Stimulated activated memory B cell treated with anti-CD40 and anti-IgM and Interleukin-4, amounts not matched to agents 10 μg/mL and 1 μg/mL and 100 μg/mL, for 72 hours (primary cell): ENCODE data around the gene LRRC37B.
"Not testable (repeated sequence)": the region's sequence is repeated elsewhere in the genome, so short reads cannot be mapped to it uniquely, and the experiment has no call there.

ENCODE experiments used
- ATAC-seq: fragments of 150-1000 bp; cut with Tn5 transposase; 2 replicates; pipeline ENCODE4 v1.10.0; 2021
- H3K27ac Mint-ChIP-seq: one replicate; pipeline ENCODE4 v1.8.0; 2022; ENCODE audit warnings: mild to moderate bottlenecking, mixed read lengths
- H3K27me3 Mint-ChIP-seq: one replicate; pipeline ENCODE4 v1.8.0; 2022; ENCODE audit warnings: mixed read lengths
- H3K36me3 Mint-ChIP-seq: one replicate; pipeline ENCODE4 v1.8.0; 2022; ENCODE audit warnings: mixed read lengths
- H3K4me1 Mint-ChIP-seq: one replicate; pipeline ENCODE4 v1.8.0; 2022; ENCODE audit warnings: mixed read lengths
- H3K4me3 Mint-ChIP-seq: one replicate; pipeline ENCODE4 v1.8.0; 2022; ENCODE audit warnings: mild to moderate bottlenecking, moderate library complexity, mixed read lengths
- H3K9me3 Mint-ChIP-seq: one replicate; pipeline ENCODE4 v1.8.0; 2022; ENCODE audit warnings: mixed read lengths

The LRRC37B gene

GRCh38 chr17:32021615-32021955, 14.4 kb downstream of the LRRC37B start:
- Mint-ChIP-seq H3K9me3 (no peaks in the 10 kb centered on the region), H3K36me3 (peaks cover 25% of the 10 kb centered on the region), H3K27ac (no peak overlapping the region), H3K4me1 (no peaks in the 10 kb centered on the region), H3K27me3 (no peaks in the 10 kb centered on the region), H3K4me3 (no peak overlapping the region)
- no peak for ATAC-seq

- H3K27me3 Mint-ChIP-seq, result not testable (repeated sequence)
Observed at GRCh38 chr17:32022554-32022953, 15.4 kb downstream of the LRRC37B start.

GRCh38 chr17:32027271-32027670, 20.1 kb downstream of the LRRC37B start:
- H3K27me3 Mint-ChIP-seq, H3K4me3 Mint-ChIP-seq, H3K9me3 Mint-ChIP-seq, H3K4me1 Mint-ChIP-seq, ATAC-seq, H3K27ac Mint-ChIP-seq: not testable (repeated sequence)
- H3K36me3 Mint-ChIP-seq, result peaks cover 15% of the 10 kb centered on the region

More at GRCh38 chr17:32022554-32022953, 15.4 kb downstream of the LRRC37B start:
- H3K27ac Mint-ChIP-seq, H3K4me1 Mint-ChIP-seq, ATAC-seq, H3K9me3 Mint-ChIP-seq, H3K4me3 Mint-ChIP-seq: not testable (repeated sequence)
- H3K36me3 Mint-ChIP-seq, result peaks cover 25% of the 10 kb centered on the region

GRCh38 chr17:32033223-32033622, 26.0 kb downstream of the LRRC37B start:
- no peaks in the 10 kb centered on the region for H3K27me3 Mint-ChIP-seq
- H3K36me3 Mint-ChIP-seq, result peaks cover 29% of the 10 kb centered on the region
- no peak for ATAC-seq
- H3K4me3 Mint-ChIP-seq, result no peak overlapping the region
- H3K4me1 Mint-ChIP-seq, result no peaks in the 10 kb centered on the region
- no peaks in the 10 kb centered on the region for H3K9me3 Mint-ChIP-seq
- H3K27ac Mint-ChIP-seq, result no peak overlapping the region

GRCh38 chr17:32033812-32034211, 26.6 kb downstream of the LRRC37B start:
- not testable (repeated sequence) for H3K4me1 Mint-ChIP-seq, ATAC-seq, H3K27me3 Mint-ChIP-seq, H3K4me3 Mint-ChIP-seq, H3K27ac Mint-ChIP-seq, H3K9me3 Mint-ChIP-seq
- H3K36me3 Mint-ChIP-seq, result peaks cover 29% of the 10 kb centered on the region

- not testable (repeated sequence) for H3K4me1 Mint-ChIP-seq, H3K4me3 Mint-ChIP-seq
- peaks cover 45% of the 10 kb centered on the region for H3K36me3 Mint-ChIP-seq
Observed at GRCh38 chr17:32040246-32040645, 33.1 kb downstream of the LRRC37B start.

DNA sequence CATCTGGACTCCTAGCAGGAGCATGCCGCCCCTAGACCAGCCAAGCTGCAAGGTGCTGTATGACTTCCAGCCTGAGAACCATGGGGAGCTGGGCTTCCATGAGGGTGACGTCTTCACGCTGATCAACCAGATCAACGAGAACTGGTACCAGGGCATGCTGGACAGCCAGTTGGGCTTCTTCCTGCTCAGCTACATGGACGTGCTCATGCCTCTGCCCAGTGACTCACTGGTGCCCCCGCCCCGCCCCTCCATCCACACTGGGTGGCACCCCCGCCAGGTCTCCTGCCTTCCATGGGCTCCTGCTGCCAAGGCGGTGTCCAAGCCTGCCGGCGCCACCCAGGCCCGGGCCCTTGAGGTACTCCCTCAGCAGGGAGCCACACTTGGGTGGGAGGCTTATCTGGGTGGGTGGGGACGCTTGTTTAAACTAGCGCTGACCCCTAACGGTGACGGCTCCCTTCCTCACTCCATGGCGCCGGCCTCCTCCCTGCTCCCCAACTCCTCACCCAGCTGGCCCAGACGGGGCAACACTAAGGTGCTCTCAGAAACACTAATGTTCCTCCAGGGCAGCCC, 34.2 kb downstream of the LRRC37B start:
- H3K27ac Mint-ChIP-seq, H3K9me3 Mint-ChIP-seq, ATAC-seq, H3K4me3 Mint-ChIP-seq, H3K27me3 Mint-ChIP-seq, H3K4me1 Mint-ChIP-seq: not testable (repeated sequence)
- peaks cover 33% of the 10 kb centered on the region for H3K36me3 Mint-ChIP-seq

More at GRCh38 chr17:32040246-32040645, 33.1 kb downstream of the LRRC37B start:
- H3K27ac Mint-ChIP-seq, H3K27me3 Mint-ChIP-seq, H3K9me3 Mint-ChIP-seq, ATAC-seq: not testable (repeated sequence)

DNA sequence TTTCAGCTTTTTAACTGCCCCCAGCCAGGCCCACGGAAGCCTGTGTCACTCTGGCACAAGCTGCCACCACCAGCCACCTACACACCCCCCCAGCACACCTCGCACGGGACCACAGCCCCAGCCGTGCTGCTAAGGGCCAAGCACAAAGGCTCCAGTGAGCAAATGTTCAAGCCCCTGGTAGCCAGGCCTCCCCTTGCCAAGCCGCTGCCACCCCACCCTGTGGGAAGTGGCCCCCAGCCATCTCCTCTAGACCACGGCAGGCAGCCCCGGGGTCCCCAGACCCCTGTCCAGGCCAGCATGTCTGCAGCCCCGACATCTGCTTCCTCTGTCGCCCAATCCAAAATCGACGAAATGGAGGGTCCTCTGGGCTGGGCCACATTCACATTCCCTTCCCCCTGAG, 35.1 kb downstream of the LRRC37B start:
- H3K4me1 Mint-ChIP-seq, H3K27ac Mint-ChIP-seq, H3K27me3 Mint-ChIP-seq, H3K4me3 Mint-ChIP-seq, ATAC-seq, H3K9me3 Mint-ChIP-seq: not testable (repeated sequence)
- H3K36me3 Mint-ChIP-seq, result peaks cover 24% of the 10 kb centered on the region

DNA sequence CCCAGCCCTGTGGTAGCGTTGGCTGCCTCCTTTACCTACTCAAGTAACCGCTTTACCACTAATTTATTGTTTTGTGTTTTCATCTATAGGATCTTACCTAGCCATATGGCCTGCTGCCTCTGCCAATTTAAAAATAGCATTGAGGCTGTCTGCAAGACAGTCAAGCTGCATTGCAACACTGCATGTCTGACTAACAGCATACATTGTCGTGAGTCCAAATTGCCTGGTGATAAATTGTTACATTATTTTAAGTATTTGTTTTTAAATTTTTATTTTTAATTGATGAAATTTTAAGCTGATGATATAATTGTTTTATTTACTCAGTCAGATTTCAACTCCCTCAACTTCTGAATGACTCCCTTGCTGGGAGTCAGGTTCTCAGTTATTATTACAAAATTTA, 38.4 kb downstream of the LRRC37B start:
- H3K4me1 Mint-ChIP-seq, H3K9me3 Mint-ChIP-seq, H3K27ac Mint-ChIP-seq, H3K4me3 Mint-ChIP-seq, ATAC-seq, H3K27me3 Mint-ChIP-seq: not testable (repeated sequence)
- H3K36me3 Mint-ChIP-seq, result peaks cover 17% of the 10 kb centered on the region

DNA sequence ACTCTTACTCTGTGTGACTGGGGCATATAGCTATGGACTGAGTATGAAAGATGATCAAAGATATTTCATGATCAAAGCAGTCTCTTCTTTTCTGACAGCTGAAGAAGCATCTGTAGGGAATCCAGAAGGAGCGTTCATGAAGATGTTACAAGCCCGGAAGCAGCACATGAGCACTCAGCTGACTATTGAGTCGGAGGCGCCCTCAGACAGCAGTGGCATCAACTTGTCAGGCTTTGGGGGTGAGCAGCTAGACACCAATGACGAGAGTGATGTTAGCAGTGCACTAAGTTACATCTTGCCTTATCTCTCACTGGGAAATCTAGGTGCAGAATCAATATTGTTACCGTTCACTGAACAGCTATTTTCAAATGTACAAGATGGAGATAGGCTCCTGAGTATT, 40.5 kb downstream of the LRRC37B start:
- not testable (repeated sequence) for H3K27me3 Mint-ChIP-seq, ATAC-seq, H3K4me3 Mint-ChIP-seq

DNA sequence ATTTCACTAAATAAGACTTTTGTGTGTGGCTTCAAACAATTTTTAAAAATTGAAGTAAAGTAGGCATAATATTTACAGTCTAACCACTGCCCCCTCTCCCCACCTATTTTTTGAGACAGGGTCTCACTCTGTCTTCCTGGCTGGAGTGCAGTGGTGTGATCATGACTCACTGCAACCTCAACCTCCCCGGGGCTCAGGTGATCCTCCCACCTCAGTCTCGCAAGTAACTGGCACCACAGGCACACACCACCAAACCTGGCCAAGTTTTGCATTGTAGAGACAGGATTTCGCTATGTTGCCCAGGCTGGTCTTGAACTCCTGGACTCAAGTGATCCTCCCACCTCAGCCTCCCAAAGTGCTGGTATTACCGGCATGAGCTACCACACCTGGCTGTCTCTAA, 47.8 kb downstream of the LRRC37B start:
- not testable (repeated sequence) for H3K4me3 Mint-ChIP-seq, H3K27ac Mint-ChIP-seq, H3K9me3 Mint-ChIP-seq, H3K4me1 Mint-ChIP-seq, H3K36me3 Mint-ChIP-seq, ATAC-seq, H3K27me3 Mint-ChIP-seq

More for the DNA sequence above, 40.5 kb downstream of the LRRC37B start:
- not testable (repeated sequence) for H3K9me3 Mint-ChIP-seq, H3K4me1 Mint-ChIP-seq, H3K27ac Mint-ChIP-seq
- peaks cover 10% of the 10 kb centered on the region for H3K36me3 Mint-ChIP-seq

- not testable (repeated sequence) for H3K27me3 Mint-ChIP-seq, H3K27ac Mint-ChIP-seq, H3K4me3 Mint-ChIP-seq, H3K36me3 Mint-ChIP-seq, ATAC-seq, H3K4me1 Mint-ChIP-seq, H3K9me3 Mint-ChIP-seq
Observed at GRCh38 chr17:32055425-32055824, 48.2 kb downstream of the LRRC37B start.

DNA sequence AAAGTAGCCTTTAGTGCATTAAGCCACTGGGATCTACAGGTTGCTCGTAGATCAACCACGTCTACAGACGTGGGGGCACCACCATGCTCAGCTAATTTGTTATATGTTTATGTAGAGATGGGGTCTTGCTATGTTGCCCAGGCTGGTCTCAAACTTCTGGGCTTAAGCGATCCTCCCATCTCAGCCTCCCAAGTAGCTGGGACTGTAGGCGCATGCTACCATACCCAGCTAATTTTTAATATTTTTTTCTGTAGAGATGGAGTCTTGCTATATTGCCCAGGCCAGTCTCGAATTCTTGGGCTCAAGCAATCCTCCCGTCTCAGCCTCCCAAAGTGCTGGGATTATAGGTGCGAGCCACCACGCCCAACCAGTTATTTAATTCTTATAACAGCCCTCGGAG, 49.3 kb downstream of the LRRC37B start:
- H3K9me3 Mint-ChIP-seq, ATAC-seq, H3K36me3 Mint-ChIP-seq, H3K27me3 Mint-ChIP-seq, H3K27ac Mint-ChIP-seq, H3K4me1 Mint-ChIP-seq, H3K4me3 Mint-ChIP-seq: not testable (repeated sequence)

DNA sequence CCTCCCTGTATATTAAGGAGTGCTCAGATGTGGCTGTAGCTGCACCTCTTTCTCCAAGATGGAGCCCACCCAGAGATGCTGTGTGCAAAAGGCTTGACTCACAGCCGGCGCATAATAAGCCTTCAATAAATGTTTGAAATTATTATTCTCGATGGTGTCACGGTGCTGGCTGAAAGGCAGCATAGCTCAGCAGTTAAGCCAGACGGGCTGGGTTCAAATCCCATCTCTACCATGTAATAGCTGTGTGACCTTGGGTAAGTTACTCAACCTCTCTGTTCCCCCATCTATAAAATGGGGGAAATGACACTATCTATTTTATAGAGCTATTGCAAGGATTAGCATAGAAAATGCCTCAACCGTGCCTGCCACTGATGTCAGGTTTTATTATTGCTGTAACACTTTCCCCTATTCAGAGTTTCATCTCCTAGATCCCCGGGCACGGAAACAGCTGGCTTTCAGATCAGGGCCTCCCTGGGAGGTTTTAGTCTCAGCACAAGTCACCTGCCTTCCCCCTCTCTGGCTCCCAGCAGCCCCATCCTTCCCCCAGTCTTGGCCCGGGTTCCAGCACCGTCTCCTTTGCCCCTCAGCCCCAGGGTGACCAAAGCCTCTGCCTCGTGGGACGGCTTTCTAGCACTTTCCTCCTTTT, 50.4 kb downstream of the LRRC37B start:
- not testable (repeated sequence) for ATAC-seq

GRCh38 chr17:32060695-32061094, 53.5 kb downstream of the LRRC37B start:
- not testable (repeated sequence) for H3K27ac Mint-ChIP-seq, H3K4me1 Mint-ChIP-seq, H3K9me3 Mint-ChIP-seq, H3K36me3 Mint-ChIP-seq, H3K27me3 Mint-ChIP-seq, H3K4me3 Mint-ChIP-seq
- peak; percentile 45 for ATAC-seq

More for the DNA sequence above, 50.4 kb downstream of the LRRC37B start:
- not testable (repeated sequence) for H3K27me3 Mint-ChIP-seq, H3K27ac Mint-ChIP-seq, H3K36me3 Mint-ChIP-seq, H3K9me3 Mint-ChIP-seq, H3K4me1 Mint-ChIP-seq, H3K4me3 Mint-ChIP-seq

GRCh38 chr17:32061840-32062239, 54.7 kb downstream of the LRRC37B start:
- H3K36me3 Mint-ChIP-seq, ATAC-seq, H3K27me3 Mint-ChIP-seq, H3K27ac Mint-ChIP-seq, H3K4me1 Mint-ChIP-seq, H3K9me3 Mint-ChIP-seq, H3K4me3 Mint-ChIP-seq: not testable (repeated sequence)
